ENCODE measurements around the gene ATF3. TPM values are rescaled to one million over a fixed set of nuclear protein-coding genes. Genes with fewer than 3 reads are reported as not detected.

The ATF3 gene
- total RNA-seq, 1 donor, result 5.2 TPM

GRCh38 chr1:212618466-212619210 is 10.1 kb downstream of the ATF3 start:
- no peak for DNase-seq (ENCODE audit: low read depth)
- H3K4me3 ChIP-seq (ENCODE audit: low read depth, low read length), result no peak overlapping the region
- no peak for TF ChIP-seq CTCF (IDR thresholded peaks at IDR 0.05; ENCODE audit: insufficient read depth, low read length)

- DNase-seq (ENCODE audit: low read depth), result no peak
- no peak overlapping the region for H3K4me3 ChIP-seq (ENCODE audit: low read depth, low read length)
- no peak for TF ChIP-seq CTCF (IDR thresholded peaks at IDR 0.05; ENCODE audit: insufficient read depth, low read length)
Observed at GRCh38 chr1:212620293-212620692, 11.7 kb downstream of the ATF3 start.

- no peak for TF ChIP-seq CTCF (IDR thresholded peaks at IDR 0.05; ENCODE audit: insufficient read depth, low read length)
- no peak for DNase-seq (ENCODE audit: low read depth)
- H3K4me3 ChIP-seq (ENCODE audit: low read depth, low read length), result no peak overlapping the region
Observed at GRCh38 chr1:212621043-212621948, 12.7 kb downstream of the ATF3 start.

- no peak for DNase-seq (ENCODE audit: low read depth)
- H3K4me3 ChIP-seq (ENCODE audit: low read depth, low read length), result no peak overlapping the region
- no peak for TF ChIP-seq CTCF (IDR thresholded peaks at IDR 0.05; ENCODE audit: insufficient read depth, low read length)
Observed at GRCh38 chr1:212621949-212622305, 13.4 kb downstream of the ATF3 start.

GRCh38 chr1:212622467-212622866 is 13.9 kb downstream of the ATF3 start:
- no peak for TF ChIP-seq CTCF (IDR thresholded peaks at IDR 0.05; ENCODE audit: insufficient read depth, low read length)
- no peak overlapping the region for H3K4me3 ChIP-seq (ENCODE audit: low read depth, low read length)
- no peak for DNase-seq (ENCODE audit: low read depth)

- no peak for TF ChIP-seq CTCF (IDR thresholded peaks at IDR 0.05; ENCODE audit: insufficient read depth, low read length)
- H3K4me3 ChIP-seq (ENCODE audit: low read depth, low read length), result no peak overlapping the region
- no peak for DNase-seq (ENCODE audit: low read depth)
Observed at GRCh38 chr1:212622906-212623305, 14.3 kb downstream of the ATF3 start.
